ENCODE data around the gene JPT2.

Gene JPT2

GRCh38 chr16:1740781-1741490 lies 62.9 kb downstream of the JPT2 start:
- DNase-seq, result no peak

GRCh38 chr16:1741553-1742165 lies 63.6 kb downstream of the JPT2 start:
- DNase-seq, result no peak

- DNase-seq, result no peak
Measured at GRCh38 chr16:1743376-1744337, 65.6 kb downstream of the JPT2 start.

- no peak for DNase-seq
Measured at GRCh38 chr16:1744338-1744840, 66.3 kb downstream of the JPT2 start.

GRCh38 chr16:1745181-1745899 lies 67.3 kb downstream of the JPT2 start:
- no peak for DNase-seq

- no peak for DNase-seq
Measured at GRCh38 chr16:1745900-1746692, 68.0 kb downstream of the JPT2 start.

- DNase-seq, result no peak
Measured at GRCh38 chr16:1746693-1747195, 68.7 kb downstream of the JPT2 start.

- no peak for DNase-seq
Measured at GRCh38 chr16:1747934-1748333, 69.9 kb downstream of the JPT2 start.

- no peak for DNase-seq
Measured at GRCh38 chr16:1749152-1750117, 71.4 kb downstream of the JPT2 start.
